GM12892 (cell line): ENCODE measurements around the gene TENT5C.

Source experiments
- DNase-seq: peaks from one replicate; pipeline ENCODE4 v3.0.0; 2011; ENCODE audit not compliant: insufficient read length
- FAIRE-seq: peaks from 2 replicates; lab custom pipeline; 2011; peaks lifted over from hg19 to GRCh38; lab: Jason Lieb, UNC
- POLR2A ChIP-seq: IDR thresholded peaks from 2 replicates; pipeline ENCODE4 v1.6.1; 2011; ENCODE audit warnings: low read depth, low read length, control low read depth
- POLR2AphosphoS5 ChIP-seq: IDR thresholded peaks from 2 replicates; pipeline ENCODE4 v1.6.1; 2011; ENCODE audit warnings: low read depth, low read length, control low read depth
- TAF1 ChIP-seq: IDR thresholded peaks from 2 replicates; pipeline ENCODE4 v1.6.1; 2011; ENCODE audit warnings: low read depth, mild to moderate bottlenecking, control low read depth, low read length, borderline replicate concordance

Gene TENT5C

GRCh38 chr1:117672756-117673155 lies 66.9 kb downstream of the TENT5C start:
- DNase-seq (no peak), FAIRE-seq (no peak)
- TF ChIP-seq POLR2AphosphoS5 (no peak), TAF1 (no peak)

- TF ChIP-seq TAF1 = no peak
- TF ChIP-seq POLR2AphosphoS5 = no peak
- no peak for TF ChIP-seq POLR2A
- no peak for FAIRE-seq
- no peak for DNase-seq
Measured at GRCh38 chr1:117673405-117673804, 67.6 kb downstream of the TENT5C start.

- FAIRE-seq (peak; percentile 81), DNase-seq (peak; percentile 46)
- TF ChIP-seq POLR2A = no peak
- no peak for TF ChIP-seq TAF1
- TF ChIP-seq POLR2AphosphoS5 = no peak
Measured at GRCh38 chr1:117674521-117675400, 68.9 kb downstream of the TENT5C start.

GRCh38 chr1:117675907-117676430 lies 70.1 kb downstream of the TENT5C start:
- no peak for FAIRE-seq
- DNase-seq = no peak
- no peak for TF ChIP-seq POLR2A
- TF ChIP-seq TAF1 = no peak
- TF ChIP-seq POLR2AphosphoS5 = no peak

GRCh38 chr1:117676615-117677130 lies 70.8 kb downstream of the TENT5C start:
- DNase-seq (no peak), FAIRE-seq (no peak)
- no peak for TF ChIP-seq TAF1
- TF ChIP-seq POLR2A = no peak
- TF ChIP-seq POLR2AphosphoS5 = no peak
